GM18507 (cell line): ENCODE data around the gene TMEM143.

Experiments used
- DNase-seq: peaks from one replicate; pipeline ENCODE4 v3.0.0; 2011; ENCODE audit warnings: low read depth; ENCODE audit not compliant: insufficient read length; ENCODE audit errors: extremely low spot score
- FAIRE-seq: peaks from 2 replicates; lab custom pipeline; 2011; peaks lifted over from hg19 to GRCh38; lab: Jason Lieb, UNC

Gene TMEM143

GRCh38 chr19:48363810-48364597 lies at the start of gene TMEM143, which contains the start of gene SYNGR4:
Gene TMEM143 (minus strand): TSS chr19:48363940. CDS start chr19:48363920, 20 bp downstream.
Gene SYNGR4 (plus strand): TSS chr19:48364367. CDS start chr19:48365843, 1,476 bp downstream.
- DNase-seq (peak; percentile 97), FAIRE-seq (peak; percentile 100)

DNA sequence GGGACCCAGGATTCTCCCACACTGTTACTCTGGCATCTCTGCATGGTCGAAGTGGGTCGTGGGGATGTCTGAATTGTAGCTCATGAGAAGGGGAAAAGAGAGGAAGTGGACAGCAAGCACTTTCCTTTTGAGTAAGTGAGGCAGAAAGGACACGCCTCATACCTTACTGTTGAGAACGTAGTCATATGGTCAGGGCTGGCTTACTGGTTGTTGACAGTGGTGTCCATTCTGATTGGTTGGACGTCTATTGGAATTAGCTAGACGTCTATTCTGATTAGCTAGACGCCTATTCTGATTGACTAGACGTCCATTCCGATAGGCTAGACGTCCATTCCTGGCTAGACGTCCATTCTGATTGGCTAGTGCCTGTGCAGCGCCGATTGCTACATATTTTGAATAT lies 42.1 kb upstream of the TMEM143 start:
- FAIRE-seq: peak; percentile 63
- no peak for DNase-seq

- no peak for FAIRE-seq
- DNase-seq: no peak
These were observed 41.4 kb upstream of the TMEM143 start for GRCh38 chr19:48405010-48405659.

GRCh38 chr19:48403606-48404005 lies 39.9 kb upstream of the TMEM143 start:
- DNase-seq (no peak), FAIRE-seq (peak; percentile 93)

- DNase-seq (no peak), FAIRE-seq (no peak)
These were observed 37.5 kb upstream of the TMEM143 start for GRCh38 chr19:48401287-48401686.

GRCh38 chr19:48400018-48400742 lies 36.4 kb upstream of the TMEM143 start:
- FAIRE-seq (no peak), DNase-seq (no peak)

DNA sequence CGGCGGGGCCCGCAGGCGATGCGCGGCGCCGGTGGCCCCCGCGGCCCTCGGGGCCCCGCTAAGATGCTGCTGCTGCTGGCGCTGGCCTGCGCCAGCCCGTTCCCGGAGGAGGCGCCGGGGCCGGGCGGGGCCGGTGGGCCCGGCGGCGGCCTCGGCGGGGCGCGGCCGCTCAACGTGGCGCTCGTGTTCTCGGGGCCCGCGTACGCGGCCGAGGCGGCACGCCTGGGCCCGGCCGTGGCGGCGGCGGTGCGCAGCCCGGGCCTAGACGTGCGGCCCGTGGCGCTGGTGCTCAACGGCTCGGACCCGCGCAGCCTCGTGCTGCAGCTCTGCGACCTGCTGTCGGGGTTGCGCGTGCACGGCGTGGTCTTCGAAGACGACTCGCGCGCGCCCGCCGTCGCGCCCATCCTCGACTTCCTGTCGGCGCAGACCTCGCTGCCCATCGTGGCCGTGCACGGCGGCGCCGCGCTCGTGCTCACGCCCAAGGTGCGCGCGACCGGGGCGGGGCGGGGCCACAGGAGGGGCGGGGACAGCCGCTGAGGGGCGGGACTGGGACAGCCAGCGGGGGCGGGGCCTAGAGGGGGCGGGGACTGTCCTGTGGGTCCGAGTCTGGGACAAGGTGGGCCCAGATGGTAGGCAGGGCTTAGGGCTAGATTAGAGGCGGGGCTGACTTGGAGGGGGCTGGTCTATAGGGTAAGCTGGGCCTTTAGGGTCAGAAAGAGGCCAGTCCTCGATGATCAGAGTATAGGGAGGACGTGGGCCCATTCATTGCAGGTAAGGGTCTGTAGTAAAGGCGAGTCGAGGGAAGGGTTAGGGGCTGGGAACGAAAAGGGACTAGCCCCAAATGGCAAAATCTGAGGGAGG lies 34.9 kb upstream of the TMEM143 start:
- FAIRE-seq (peak; percentile 94), DNase-seq (peak; percentile 80)

- FAIRE-seq (no peak), DNase-seq (no peak)
These were observed 34.3 kb upstream of the TMEM143 start for GRCh38 chr19:48398102-48398374.

GRCh38 chr19:48397263-48398101 lies 33.7 kb upstream of the TMEM143 start:
- FAIRE-seq (no peak), DNase-seq (no peak)

- DNase-seq: no peak
- no peak for FAIRE-seq
These were observed 33.1 kb upstream of the TMEM143 start for GRCh38 chr19:48396824-48397176.

- FAIRE-seq: no peak
- no peak for DNase-seq
These were observed 32.5 kb upstream of the TMEM143 start for GRCh38 chr19:48396016-48396823.

DNA sequence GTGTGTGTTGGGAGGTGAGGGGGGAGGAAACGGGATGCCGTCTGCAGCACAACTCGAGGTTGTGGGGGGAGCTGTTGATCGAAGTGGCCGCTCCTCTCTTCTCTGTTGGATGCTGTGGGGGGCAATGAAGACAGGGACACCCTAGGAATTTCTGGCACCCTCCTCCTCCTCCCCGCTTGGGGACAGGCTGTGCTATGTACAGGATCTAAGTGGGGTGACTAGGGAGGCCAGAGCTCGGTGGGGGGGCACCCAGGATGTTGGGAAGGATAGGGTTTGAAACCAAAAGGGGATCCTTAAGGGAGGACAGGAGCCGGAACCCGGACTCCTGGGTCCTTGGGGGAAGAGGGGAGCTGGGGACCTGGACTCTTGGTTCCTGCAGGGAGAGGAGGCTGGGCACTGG lies 31.8 kb upstream of the TMEM143 start:
- FAIRE-seq (no peak), DNase-seq (no peak)

DNA sequence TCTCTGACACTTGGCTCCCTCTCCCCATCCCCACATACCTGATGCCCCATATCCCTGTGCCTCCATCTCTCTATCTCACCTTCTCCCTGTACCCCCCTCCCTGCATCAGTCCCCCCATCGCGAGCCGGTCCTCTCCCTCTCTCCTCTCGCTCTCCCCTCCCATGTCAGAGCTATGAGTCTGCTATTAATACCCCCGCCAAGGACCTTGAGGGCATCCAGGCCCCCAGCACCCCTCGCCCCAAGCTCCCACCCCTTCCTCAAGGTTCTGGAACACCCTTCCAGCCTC lies 31.4 kb upstream of the TMEM143 start:
- no peak for FAIRE-seq
- no peak for DNase-seq

- DNase-seq (no peak), FAIRE-seq (no peak)
These were observed 30.8 kb upstream of the TMEM143 start for GRCh38 chr19:48394331-48395169.

DNA sequence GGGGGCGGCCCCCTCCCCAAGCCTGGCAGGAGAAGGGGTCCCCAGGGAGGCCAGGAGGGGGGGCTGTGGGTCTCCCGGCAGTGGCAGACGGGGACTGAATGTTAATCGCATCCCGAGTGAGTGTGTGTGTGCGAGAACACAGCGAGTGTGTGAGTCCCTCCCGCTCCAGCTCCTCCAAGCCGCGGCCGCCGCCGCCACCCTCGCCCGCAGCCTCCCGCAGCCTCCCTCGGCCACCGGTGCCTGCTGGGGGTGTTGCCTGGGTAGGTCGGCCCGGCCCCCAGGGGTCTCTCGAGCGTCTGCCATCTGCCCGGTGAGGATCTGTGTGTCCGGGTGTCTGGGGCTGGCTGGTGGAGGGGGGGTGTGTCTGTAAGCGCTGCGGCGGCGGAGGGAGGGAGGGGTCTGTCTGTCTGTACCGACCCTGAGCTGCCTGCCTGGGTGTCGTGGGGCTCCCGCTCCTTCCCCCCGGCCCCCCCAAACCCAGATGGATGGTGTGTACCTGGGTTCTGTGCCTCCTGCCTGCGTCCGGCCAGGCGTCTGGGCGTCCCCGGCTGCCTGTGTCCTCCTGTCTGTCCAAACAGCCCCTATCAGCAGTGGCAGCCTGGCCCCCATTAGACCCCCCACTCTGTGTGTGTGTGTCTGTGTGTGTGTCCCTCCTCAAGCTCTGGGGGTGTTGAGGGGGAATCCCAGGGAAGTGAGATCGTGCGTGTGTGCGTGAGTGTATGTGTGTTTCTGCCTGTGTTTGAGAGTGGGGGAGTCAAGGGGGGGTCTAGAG lies 30.0 kb upstream of the TMEM143 start, which contains the start of gene GRIN2D:
Gene GRIN2D (plus strand): TSS at position 110 of the 772 bp plus-strand sequence. CDS start 4,725 bp downstream, outside the sequence.
- DNase-seq: no peak
- FAIRE-seq: no peak

GRCh38 chr19:48392860-48393558 lies 29.3 kb upstream of the TMEM143 start:
- FAIRE-seq: no peak
- DNase-seq: no peak
